Fibroblast of peridontal ligament (primary cell): Measurements from ENCODE around the gene MAP2K6.

ENCODE experiments used
- DNase-seq: peaks from one replicate; pipeline ENCODE4 v3.0.0-alpha.2; 2010; ENCODE audit errors: extremely low read depth

The MAP2K6 gene

GRCh38 chr17:69578385-69578936 is 164.0 kb downstream of the MAP2K6 start:
- no peak for DNase-seq

DNA sequence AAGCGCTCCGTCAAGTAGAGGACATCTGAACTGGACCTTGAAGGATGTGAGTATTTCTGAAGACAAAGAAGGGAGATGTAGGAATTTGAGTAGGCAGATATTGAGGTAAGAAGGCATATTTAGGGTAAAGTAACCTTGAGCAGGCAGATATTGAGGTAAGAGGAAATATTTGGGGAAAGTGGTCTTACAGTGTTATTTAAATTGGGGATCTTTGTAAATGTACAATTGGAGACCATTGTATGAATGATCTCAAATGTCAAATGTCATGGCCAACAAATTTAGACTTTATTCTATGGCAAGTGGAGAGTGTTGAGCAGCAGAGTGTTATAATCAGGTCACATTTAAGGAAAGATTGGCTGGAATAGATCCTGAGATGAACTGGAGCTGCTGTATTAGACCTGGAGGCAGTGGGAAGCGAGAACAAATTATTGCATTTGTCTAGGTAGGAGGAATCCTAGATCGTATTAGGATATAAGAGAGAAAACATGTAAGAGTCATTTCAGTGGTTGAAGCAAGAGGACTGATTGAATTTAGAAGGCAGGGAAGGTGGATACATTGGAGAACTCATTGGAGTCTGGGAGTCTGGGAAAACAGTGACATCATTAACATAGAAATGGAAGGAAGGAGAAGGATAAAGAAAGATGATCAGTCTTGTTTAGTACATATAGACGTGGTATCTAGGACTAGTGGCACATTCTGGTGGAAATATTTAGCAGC is 165.6 kb downstream of the MAP2K6 start:
- DNase-seq = no peak

GRCh38 chr17:69581061-69581961 is 166.8 kb downstream of the MAP2K6 start:
- peak; percentile 65 for DNase-seq

GRCh38 chr17:69588316-69588715 is 173.8 kb downstream of the MAP2K6 start:
- no peak for DNase-seq

- DNase-seq = no peak
These were observed 174.3 kb downstream of the MAP2K6 start for GRCh38 chr17:69588827-69589239.

GRCh38 chr17:69590671-69591070 is 176.2 kb downstream of the MAP2K6 start:
- no peak for DNase-seq

- peak; percentile 62 for DNase-seq
These were observed 178.3 kb downstream of the MAP2K6 start for GRCh38 chr17:69592692-69593350.

- DNase-seq = peak; percentile 19
These were observed 178.8 kb downstream of the MAP2K6 start for GRCh38 chr17:69593351-69593715.

- DNase-seq = no peak
These were observed 179.2 kb downstream of the MAP2K6 start for GRCh38 chr17:69593716-69594115.

GRCh38 chr17:69594641-69595040 is 180.1 kb downstream of the MAP2K6 start:
- no peak for DNase-seq

DNA sequence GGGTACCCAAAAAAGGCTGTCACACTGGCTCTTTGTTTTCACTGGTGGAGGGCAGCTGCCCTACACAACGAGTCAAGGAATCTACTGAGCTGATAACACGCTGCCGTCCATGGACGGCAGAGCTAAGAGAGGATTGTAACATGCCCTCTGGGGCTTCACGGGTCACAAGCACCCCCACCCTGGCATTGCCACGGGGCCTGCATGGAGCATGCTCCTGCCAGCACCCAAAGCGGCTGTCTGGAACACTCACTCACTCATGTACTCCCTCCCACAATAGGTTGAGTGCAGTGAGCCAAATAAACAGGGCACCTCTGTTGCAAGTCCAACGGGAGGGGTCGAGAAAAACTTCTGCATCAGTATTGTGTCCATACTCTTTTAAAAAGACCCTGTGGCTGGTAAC is 181.6 kb downstream of the MAP2K6 start:
- DNase-seq = no peak

- DNase-seq = no peak
These were observed 183.6 kb downstream of the MAP2K6 start for GRCh38 chr17:69597898-69598692.

GRCh38 chr17:69602972-69603371 is 188.5 kb downstream of the MAP2K6 start:
- DNase-seq = no peak
